ENCODE results near the gene S100A12.
"Not testable (repeated sequence)": the region's sequence is repeated elsewhere in the genome, so short reads cannot be mapped to it uniquely, and the experiment has no call there.

S100A12 gene

DNA sequence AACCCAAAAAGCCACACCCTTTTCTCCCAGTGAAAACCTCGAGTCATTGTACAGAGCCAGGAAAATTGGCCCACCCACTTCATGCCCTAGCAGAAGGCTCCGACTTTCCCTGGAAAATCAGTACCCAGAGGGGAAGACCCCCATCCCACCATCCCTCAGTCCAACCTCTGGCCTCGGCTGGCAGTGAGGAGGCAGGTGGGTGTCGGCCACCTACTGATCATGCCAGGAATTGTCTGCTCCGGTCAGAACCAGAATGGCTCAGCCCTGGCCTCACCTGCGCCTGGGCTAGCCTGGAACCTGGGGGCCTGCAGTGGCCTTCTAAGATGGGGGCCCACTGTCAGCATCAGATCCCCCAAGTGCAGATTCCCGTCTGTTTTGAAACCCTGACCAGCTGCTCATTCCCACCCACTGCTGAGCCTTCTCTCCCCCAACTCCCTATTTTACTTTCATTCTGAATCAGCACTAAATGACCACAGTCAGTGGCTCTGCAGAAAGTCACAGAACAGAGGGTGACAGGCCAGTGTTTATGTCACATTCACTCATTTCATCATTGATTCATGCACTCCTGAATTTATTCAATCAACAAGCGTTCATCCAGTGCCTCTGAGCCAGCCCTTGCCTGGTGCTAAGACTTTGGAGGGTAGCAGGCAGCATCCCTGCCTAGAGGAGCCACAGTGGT is 20.8 kb downstream of the S100A12 start:
- Histone ChIP-seq H3K27ac (ENCODE audit: insufficient read depth, low read depth, low read length, poor library complexity, severe bottlenecking) (no peak overlapping the region), H3K36me3 (ENCODE audit: control insufficient read depth, insufficient read depth, low read length) (no peaks in the 10 kb centered on the region), H3K4me1 (ENCODE audit: control insufficient read depth, insufficient read depth, low read length) (no peaks in the 10 kb centered on the region), H3K9me3 (ENCODE audit: control insufficient read depth, low read length) (no peaks in the 10 kb centered on the region), H3K27me3 (ENCODE audit: control insufficient read depth, insufficient read depth, low read length, poor library complexity, severe bottlenecking) (no peaks in the 10 kb centered on the region), H3K4me3 (ENCODE audit: insufficient read depth, low read depth, low read length) (no peak overlapping the region)
- 87 to 90% methylated on average over 8 of the region's 8 CpGs for WGBS, 2 experiments

- no peaks in the 10 kb centered on the region for H3K36me3 ChIP-seq (ENCODE audit: control insufficient read depth, insufficient read depth, low read length)
- 84 to 89% methylated on average over 7 of the region's 7 CpGs for WGBS, 2 experiments
- no peaks in the 10 kb centered on the region for H3K27me3 ChIP-seq (ENCODE audit: control insufficient read depth, insufficient read depth, low read length, poor library complexity, severe bottlenecking)
- no peak overlapping the region for H3K27ac ChIP-seq (ENCODE audit: insufficient read depth, low read depth, low read length, poor library complexity, severe bottlenecking)
- H3K9me3 ChIP-seq (ENCODE audit: control insufficient read depth, low read length): no peaks in the 10 kb centered on the region
- H3K4me1 ChIP-seq (ENCODE audit: control insufficient read depth, insufficient read depth, low read length): no peaks in the 10 kb centered on the region
- H3K4me3 ChIP-seq (ENCODE audit: insufficient read depth, low read depth, low read length): no peak overlapping the region
Observed at GRCh38 chr1:153353226-153353947, 22.0 kb downstream of the S100A12 start.

DNA sequence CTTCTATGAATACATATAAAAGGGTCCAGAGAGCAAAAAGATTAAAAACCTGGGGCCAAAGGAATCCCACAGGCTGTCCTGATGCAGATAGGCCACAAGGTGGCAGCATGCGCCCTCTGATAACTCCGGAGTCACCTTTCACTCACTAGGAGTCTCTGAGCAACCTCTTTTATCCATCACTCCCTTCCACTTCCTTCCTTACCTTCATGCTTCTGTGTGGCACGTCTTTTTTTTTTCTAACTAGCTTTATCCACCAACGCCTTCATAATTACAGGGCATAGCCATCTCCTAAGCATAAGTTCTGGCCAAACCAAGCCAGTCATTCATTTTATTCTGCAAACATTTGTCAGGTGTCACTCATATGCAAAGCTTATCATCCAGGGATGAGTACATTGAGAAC is 22.9 kb downstream of the S100A12 start:
- Histone ChIP-seq H3K36me3 (ENCODE audit: control insufficient read depth, insufficient read depth, low read length) (no peaks in the 10 kb centered on the region), H3K4me3 (ENCODE audit: insufficient read depth, low read depth, low read length) (no peak overlapping the region), H3K27ac (ENCODE audit: insufficient read depth, low read depth, low read length, poor library complexity, severe bottlenecking) (no peak overlapping the region), H3K27me3 (ENCODE audit: control insufficient read depth, insufficient read depth, low read length, poor library complexity, severe bottlenecking) (no peaks in the 10 kb centered on the region), H3K4me1 (ENCODE audit: control insufficient read depth, insufficient read depth, low read length) (no peaks in the 10 kb centered on the region), H3K9me3 (ENCODE audit: control insufficient read depth, low read length) (no peaks in the 10 kb centered on the region)
- 1 to 2% methylated on average over 4 of the region's 4 CpGs for WGBS, 2 experiments

- H3K36me3 ChIP-seq (ENCODE audit: control insufficient read depth, insufficient read depth, low read length): no peaks in the 10 kb centered on the region
- WGBS, 2 experiments: 40 to 44% methylated on average over 1 of the region's 1 CpG
- H3K4me3 ChIP-seq (ENCODE audit: insufficient read depth, low read depth, low read length): no peak overlapping the region
- no peak overlapping the region for H3K27ac ChIP-seq (ENCODE audit: insufficient read depth, low read depth, low read length, poor library complexity, severe bottlenecking)
- H3K27me3 ChIP-seq (ENCODE audit: control insufficient read depth, insufficient read depth, low read length, poor library complexity, severe bottlenecking): no peaks in the 10 kb centered on the region
- no peaks in the 10 kb centered on the region for H3K4me1 ChIP-seq (ENCODE audit: control insufficient read depth, insufficient read depth, low read length)
- no peaks in the 10 kb centered on the region for H3K9me3 ChIP-seq (ENCODE audit: control insufficient read depth, low read length)
Observed at GRCh38 chr1:153350321-153350957, 25.0 kb downstream of the S100A12 start.

GRCh38 chr1:153349363-153350320 is 25.8 kb downstream of the S100A12 start:
- no peaks in the 10 kb centered on the region for H3K9me3 ChIP-seq (ENCODE audit: control insufficient read depth, low read length)
- H3K36me3 ChIP-seq (ENCODE audit: control insufficient read depth, insufficient read depth, low read length): no peaks in the 10 kb centered on the region
- H3K27ac ChIP-seq (ENCODE audit: insufficient read depth, low read depth, low read length, poor library complexity, severe bottlenecking): no peak overlapping the region
- no peak overlapping the region for H3K4me3 ChIP-seq (ENCODE audit: insufficient read depth, low read depth, low read length)
- no peaks in the 10 kb centered on the region for H3K27me3 ChIP-seq (ENCODE audit: control insufficient read depth, insufficient read depth, low read length, poor library complexity, severe bottlenecking)
- WGBS, 2 experiments: 78 to 79% methylated on average over 17 of the region's 17 CpGs
- H3K4me1 ChIP-seq (ENCODE audit: control insufficient read depth, insufficient read depth, low read length): no peaks in the 10 kb centered on the region

DNA sequence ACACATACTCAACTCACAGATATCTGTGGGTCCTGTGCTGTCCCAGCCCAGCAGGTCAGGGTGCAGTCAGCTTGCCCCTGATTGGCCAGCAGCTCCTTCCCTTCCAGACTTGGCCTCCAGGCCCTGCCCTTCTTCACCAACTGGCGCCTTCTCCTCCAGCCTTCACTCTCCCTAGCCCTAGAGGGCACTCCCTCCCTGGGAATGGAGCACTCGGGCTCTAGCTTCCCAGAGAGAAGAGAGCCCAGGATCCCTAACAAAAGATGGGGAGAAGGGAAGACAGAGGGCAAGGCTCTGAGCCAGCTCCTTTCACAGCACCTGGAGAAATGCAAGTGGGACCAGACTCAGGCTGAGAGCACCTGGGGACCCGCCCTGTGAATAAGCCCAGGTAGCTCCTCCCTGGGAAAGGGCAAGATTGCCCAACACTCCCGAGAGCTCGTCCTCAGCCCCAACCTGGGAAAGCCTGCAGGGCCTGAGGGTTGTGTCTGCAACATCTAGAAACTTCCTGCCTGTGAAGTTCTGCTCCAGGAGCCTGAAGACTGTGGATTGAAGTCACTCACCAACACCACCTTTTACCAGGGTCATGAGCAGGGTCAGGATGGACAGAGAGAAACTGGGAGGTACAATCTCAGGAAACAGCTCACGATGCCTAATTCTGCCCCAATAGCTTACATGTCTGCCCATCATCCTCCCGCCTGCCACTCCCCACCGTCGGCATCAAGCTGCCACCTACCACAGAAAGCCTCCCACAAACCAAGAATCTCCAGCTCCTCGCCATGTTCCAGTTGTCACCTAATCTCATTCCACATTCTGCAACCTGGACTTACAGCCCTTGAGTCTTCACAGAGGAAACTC is 26.7 kb downstream of the S100A12 start, which contains the start of gene PGLYRP4:
Gene PGLYRP4 (minus strand): TSS at position 331 of the 852 bp plus-strand sequence. CDS start 909 bp downstream, outside the sequence.
- WGBS, 2 experiments: 64 to 66% methylated on average over 10 of the region's 10 CpGs
- Histone ChIP-seq H3K4me3 (ENCODE audit: insufficient read depth, low read depth, low read length) (no peak within 1 kb of the TSS), H3K27ac (ENCODE audit: insufficient read depth, low read depth, low read length, poor library complexity, severe bottlenecking) (no peak within 1 kb of the TSS), H3K4me1 (ENCODE audit: control insufficient read depth, insufficient read depth, low read length) (no peaks in the 10 kb centered on the region), H3K27me3 (ENCODE audit: control insufficient read depth, insufficient read depth, low read length, poor library complexity, severe bottlenecking) (no peaks in the 10 kb centered on the region), H3K36me3 (ENCODE audit: control insufficient read depth, insufficient read depth, low read length) (no peaks in the 10 kb centered on the region), H3K9me3 (ENCODE audit: control insufficient read depth, low read length) (no peaks in the 10 kb centered on the region)

DNA sequence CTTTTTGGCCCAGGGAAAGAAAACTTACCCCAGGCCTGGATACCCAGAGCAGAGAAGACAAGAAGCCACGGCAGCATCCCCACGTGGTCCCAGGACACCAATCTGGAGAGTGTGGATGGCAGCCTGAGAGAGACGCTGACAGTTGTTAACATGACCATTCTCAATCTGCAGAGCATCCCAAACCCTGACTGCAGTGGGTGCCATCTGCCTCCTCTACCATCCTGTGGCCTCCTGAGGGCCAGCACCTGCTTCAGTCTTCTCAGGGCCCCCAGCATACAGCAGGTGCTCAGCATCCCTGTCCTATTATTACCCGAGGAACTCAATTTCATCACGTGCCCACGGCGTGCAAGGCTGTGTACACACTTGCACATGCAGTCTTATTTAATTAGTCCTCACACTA is 27.6 kb downstream of the S100A12 start:
- no peaks in the 10 kb centered on the region for H3K36me3 ChIP-seq (ENCODE audit: control insufficient read depth, insufficient read depth, low read length)
- H3K9me3 ChIP-seq (ENCODE audit: control insufficient read depth, low read length): no peaks in the 10 kb centered on the region
- H3K4me3 ChIP-seq (ENCODE audit: insufficient read depth, low read depth, low read length): no peak overlapping the region
- H3K27me3 ChIP-seq (ENCODE audit: control insufficient read depth, insufficient read depth, low read length, poor library complexity, severe bottlenecking): no peaks in the 10 kb centered on the region
- no peaks in the 10 kb centered on the region for H3K4me1 ChIP-seq (ENCODE audit: control insufficient read depth, insufficient read depth, low read length)
- 79 to 82% methylated on average over 7 of the region's 7 CpGs for WGBS, 2 experiments
- H3K27ac ChIP-seq (ENCODE audit: insufficient read depth, low read depth, low read length, poor library complexity, severe bottlenecking): no peak overlapping the region

- H3K36me3 ChIP-seq (ENCODE audit: control insufficient read depth, insufficient read depth, low read length); H3K27me3 ChIP-seq (ENCODE audit: control insufficient read depth, insufficient read depth, low read length, poor library complexity, severe bottlenecking); H3K9me3 ChIP-seq (ENCODE audit: control insufficient read depth, low read length); H3K4me3 ChIP-seq (ENCODE audit: insufficient read depth, low read depth, low read length); H3K27ac ChIP-seq (ENCODE audit: insufficient read depth, low read depth, low read length, poor library complexity, severe bottlenecking); H3K4me1 ChIP-seq (ENCODE audit: control insufficient read depth, insufficient read depth, low read length): not testable (repeated sequence)
- 80 to 81% methylated on average over 14 of the region's 14 CpGs for WGBS, 2 experiments
Observed at GRCh38 chr1:153347049-153347448, 28.4 kb downstream of the S100A12 start.

GRCh38 chr1:153346077-153346723 is 29.2 kb downstream of the S100A12 start:
- Histone ChIP-seq H3K4me1 (ENCODE audit: control insufficient read depth, insufficient read depth, low read length) (no peaks in the 10 kb centered on the region), H3K36me3 (ENCODE audit: control insufficient read depth, insufficient read depth, low read length) (no peaks in the 10 kb centered on the region), H3K27me3 (ENCODE audit: control insufficient read depth, insufficient read depth, low read length, poor library complexity, severe bottlenecking) (no peaks in the 10 kb centered on the region), H3K4me3 (ENCODE audit: insufficient read depth, low read depth, low read length) (no peak overlapping the region), H3K27ac (ENCODE audit: insufficient read depth, low read depth, low read length, poor library complexity, severe bottlenecking) (no peak overlapping the region), H3K9me3 (ENCODE audit: control insufficient read depth, low read length) (no peaks in the 10 kb centered on the region)
- 82 to 88% methylated on average over 6 of the region's 6 CpGs for WGBS, 2 experiments

Data from ectodermal cell (in vitro differentiated cells).